Right atrium auricular region (tissue), 2 donors: Measurements from ENCODE around the gene RNF186. TPM values are rescaled to one million over a fixed set of nuclear protein-coding genes. Genes with fewer than 3 reads are reported as not detected.
"Not testable (repeated sequence)": the region's sequence is repeated elsewhere in the genome, so short reads cannot be mapped to it uniquely, and the experiment has no call there.

ENCODE experiments used
- DNase-seq: peaks from one replicate; pipeline ENCODE4 v3.0.0-alpha.2; 2019; ENCODE audit warnings: low spot score
- H3K27ac ChIP-seq, 2 donors: fragments of 200-600 bp; sonication (generic); 1 replicate in 1 of 2; 2 replicates in 1 of 2; pipeline ENCODE4 v1.5.1; 2016 to 2019
- H3K27me3 ChIP-seq, 2 donors: fragments of 200-600 bp; sonication (generic); one replicate each; pipeline versions ENCODE4 v1.5.1 to v1.6.0; 2017 to 2019
- H3K36me3 ChIP-seq: fragments of 200-600 bp; sonication (generic); one replicate; pipeline ENCODE4 v1.5.1; 2016
- H3K4me1 ChIP-seq, 2 donors: fragments of 200-600 bp; sonication (generic); one replicate each; pipeline versions ENCODE4 v1.5.1 to v1.6.0; 2017 to 2019
- H3K4me3 ChIP-seq, 2 donors: fragments of 200-600 bp; sonication (generic); 1 replicate in 1 of 2; 2 replicates in 1 of 2; pipeline ENCODE4 v1.5.1; 2017 to 2019; ENCODE audit warnings: mild to moderate bottlenecking in 1 of 2, moderate library complexity in 1 of 2
- H3K9me3 ChIP-seq, 2 donors: fragments of 200-600 bp; sonication (generic); one replicate each; pipeline ENCODE4 v1.5.1; 2019
- CTCF ChIP-seq, 2 donors: fragments of 200-600 bp; sonication (generic); IDR thresholded peaks; one replicate each; pipeline ENCODE4 v1.5.1; 2019; ENCODE audit warnings: antibody characterized with exemption in 2 of 2
- total RNA-seq, 2 donors: library from RNA; depleted of rRNA; stranded (reverse); fragments of >200 nt; gene quantifications; one replicate each; pipeline ENCODE4 v1.1.0, GENCODE V29; 2016

The RNF186 gene
- total RNA-seq, 2 donors from 2014 or later, result not detected

- Histone ChIP-seq H3K27me3 (no peaks in the 10 kb centered on the region), H3K27ac (no peak overlapping the region), H3K4me3 (no peak overlapping the region), H3K9me3 (no peaks in the 10 kb centered on the region), H3K36me3 (no peaks in the 10 kb centered on the region), H3K4me1 (peaks cover 0 to 12% of the 10 kb centered on the region in 2 donors)
- DNase-seq, result no peak
- no peak for TF ChIP-seq CTCF (IDR thresholded peaks at IDR 0.05)
Measured at GRCh38 chr1:19794583-19794982, 20.5 kb downstream of the RNF186 start.

DNA sequence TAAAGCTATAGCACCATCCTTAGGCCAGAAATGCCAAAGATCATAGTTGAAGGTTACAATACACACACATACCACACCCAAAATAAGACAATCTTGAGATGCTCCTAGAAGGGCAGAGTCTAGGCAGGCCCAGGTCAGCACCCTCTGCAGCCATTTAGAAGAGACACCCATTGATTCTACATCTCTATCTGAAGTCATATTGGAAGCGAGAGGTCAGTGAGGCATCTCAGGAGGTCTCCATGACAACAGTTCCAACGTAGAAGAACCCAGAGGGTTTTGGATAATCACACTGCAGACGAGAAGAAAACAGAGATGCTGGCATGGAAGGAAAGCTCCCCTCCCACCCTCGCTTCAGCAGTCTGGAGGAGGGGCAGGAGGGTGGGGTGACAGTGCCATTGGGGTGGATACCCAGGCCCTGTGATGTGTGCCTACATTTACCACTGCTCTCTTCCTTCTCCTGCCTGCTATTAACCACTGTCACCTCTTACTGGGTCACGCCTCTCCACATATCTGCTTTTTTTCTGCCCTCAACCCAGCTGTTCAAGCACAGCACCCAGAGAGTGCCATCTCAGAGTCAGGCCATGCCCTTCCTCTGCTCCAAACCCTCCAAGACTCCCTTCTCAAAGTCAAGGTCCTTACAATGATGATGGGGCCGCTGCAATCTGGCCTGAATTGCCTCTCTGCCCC, 21.6 kb downstream of the RNF186 start:
- Histone ChIP-seq H3K9me3 (no peaks in the 10 kb centered on the region), H3K4me3 (no peak overlapping the region), H3K27ac (no peak overlapping the region), H3K4me1 (peaks cover 0 to 2% of the 10 kb centered on the region in 2 donors), H3K27me3 (no peaks in the 10 kb centered on the region), H3K36me3 (no peaks in the 10 kb centered on the region)
- TF ChIP-seq CTCF (IDR thresholded peaks at IDR 0.05), result no peak
- DNase-seq, result no peak

DNA sequence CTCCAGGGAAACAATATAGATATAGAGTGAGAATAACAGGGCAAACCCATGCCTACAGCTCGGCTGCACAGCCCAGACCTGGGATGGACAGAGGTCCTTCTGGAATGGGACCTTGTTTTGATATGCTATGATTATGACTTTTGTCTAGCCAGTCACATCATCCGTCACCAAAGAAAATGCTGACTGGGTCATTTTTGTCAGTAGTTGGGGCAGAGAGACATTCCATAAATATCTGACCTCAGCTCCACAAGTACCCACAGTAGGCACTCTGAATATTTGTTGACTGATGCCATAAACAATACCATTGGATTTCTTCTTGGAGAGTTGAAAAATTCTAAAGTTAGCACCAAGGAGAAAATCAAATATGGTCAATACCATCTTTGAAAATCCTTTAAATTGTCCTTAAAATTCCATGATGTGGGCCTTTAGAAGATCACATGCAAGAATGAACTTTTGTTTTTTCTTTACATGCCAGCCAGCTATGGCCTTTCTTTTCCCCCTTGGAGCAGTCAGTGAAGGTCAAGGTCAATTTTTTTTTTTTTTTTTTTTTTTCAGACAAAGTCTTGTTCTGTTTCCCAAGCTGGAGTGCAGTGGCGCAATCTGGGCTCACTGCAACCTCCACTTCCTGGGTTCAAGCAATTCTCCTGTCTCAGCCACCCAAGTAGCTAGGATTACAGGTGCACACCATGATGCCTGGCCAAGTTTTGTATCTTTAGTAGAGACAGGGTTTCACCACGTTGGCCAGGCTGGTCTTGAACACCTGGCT, 22.7 kb downstream of the RNF186 start:
- Histone ChIP-seq H3K36me3 (no peaks in the 10 kb centered on the region), H3K4me1 (no peaks in the 10 kb centered on the region), H3K27ac (no peak overlapping the region), H3K27me3 (no peaks in the 10 kb centered on the region), H3K9me3 (no peaks in the 10 kb centered on the region), H3K4me3 (no peak overlapping the region)
- no peak for DNase-seq
- no peak for TF ChIP-seq CTCF (IDR thresholded peaks at IDR 0.05)

GRCh38 chr1:19790061-19790975, 24.8 kb downstream of the RNF186 start:
- H3K9me3 ChIP-seq, H3K27me3 ChIP-seq, H3K4me1 ChIP-seq, H3K36me3 ChIP-seq, H3K27ac ChIP-seq, H3K4me3 ChIP-seq, DNase-seq: not testable (repeated sequence)

- Histone ChIP-seq H3K9me3 (no peaks in the 10 kb centered on the region), H3K4me3 (no peak overlapping the region), H3K36me3 (peaks cover 10% of the 10 kb centered on the region), H3K4me1 (no peaks in the 10 kb centered on the region), H3K27ac (no peak overlapping the region), H3K27me3 (no peaks in the 10 kb centered on the region)
- no peak for TF ChIP-seq CTCF (IDR thresholded peaks at IDR 0.05)
- DNase-seq, result no peak
Measured at GRCh38 chr1:19786988-19787423, 28.1 kb downstream of the RNF186 start.

GRCh38 chr1:19785660-19786059, 29.4 kb downstream of the RNF186 start:
- H3K36me3 ChIP-seq, result peaks cover 10% of the 10 kb centered on the region
- TF ChIP-seq CTCF (IDR thresholded peaks at IDR 0.05), result no peak
- DNase-seq, result no peak
- H3K27me3 ChIP-seq, result no peaks in the 10 kb centered on the region
- H3K27ac ChIP-seq, result no peak overlapping the region
- H3K4me1 ChIP-seq, result no peaks in the 10 kb centered on the region
- no peaks in the 10 kb centered on the region for H3K9me3 ChIP-seq
- H3K4me3 ChIP-seq, result no peak overlapping the region
